ENCODE results near the gene C4orf50.

C4orf50 gene

GRCh38 chr4:5988086-5988845 lies 30.0 kb downstream of the C4orf50 start:
- Histone ChIP-seq H3K36me3 (no peaks in the 10 kb centered on the region), H3K4me3 (ENCODE audit: low read depth, low read length) (no peak overlapping the region), H3K4me1 (no peaks in the 10 kb centered on the region), H3K27me3 (no peaks in the 10 kb centered on the region), H3K9me3 (no peaks in the 10 kb centered on the region)
- TF ChIP-seq, protein P1, sequence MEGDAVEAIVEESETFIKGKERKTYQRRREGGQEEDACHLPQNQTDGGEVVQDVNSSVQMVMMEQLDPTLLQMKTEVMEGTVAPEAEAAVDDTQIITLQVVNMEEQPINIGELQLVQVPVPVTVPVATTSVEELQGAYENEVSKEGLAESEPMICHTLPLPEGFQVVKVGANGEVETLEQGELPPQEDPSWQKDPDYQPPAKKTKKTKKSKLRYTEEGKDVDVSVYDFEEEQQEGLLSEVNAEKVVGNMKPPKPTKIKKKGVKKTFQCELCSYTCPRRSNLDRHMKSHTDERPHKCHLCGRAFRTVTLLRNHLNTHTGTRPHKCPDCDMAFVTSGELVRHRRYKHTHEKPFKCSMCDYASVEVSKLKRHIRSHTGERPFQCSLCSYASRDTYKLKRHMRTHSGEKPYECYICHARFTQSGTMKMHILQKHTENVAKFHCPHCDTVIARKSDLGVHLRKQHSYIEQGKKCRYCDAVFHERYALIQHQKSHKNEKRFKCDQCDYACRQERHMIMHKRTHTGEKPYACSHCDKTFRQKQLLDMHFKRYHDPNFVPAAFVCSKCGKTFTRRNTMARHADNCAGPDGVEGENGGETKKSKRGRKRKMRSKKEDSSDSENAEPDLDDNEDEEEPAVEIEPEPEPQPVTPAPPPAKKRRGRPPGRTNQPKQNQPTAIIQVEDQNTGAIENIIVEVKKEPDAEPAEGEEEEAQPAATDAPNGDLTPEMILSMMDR (IDR thresholded peaks at IDR 0.05; ENCODE audit: low read depth, low read length) = no peak
- no peak for DNase-seq

DNA sequence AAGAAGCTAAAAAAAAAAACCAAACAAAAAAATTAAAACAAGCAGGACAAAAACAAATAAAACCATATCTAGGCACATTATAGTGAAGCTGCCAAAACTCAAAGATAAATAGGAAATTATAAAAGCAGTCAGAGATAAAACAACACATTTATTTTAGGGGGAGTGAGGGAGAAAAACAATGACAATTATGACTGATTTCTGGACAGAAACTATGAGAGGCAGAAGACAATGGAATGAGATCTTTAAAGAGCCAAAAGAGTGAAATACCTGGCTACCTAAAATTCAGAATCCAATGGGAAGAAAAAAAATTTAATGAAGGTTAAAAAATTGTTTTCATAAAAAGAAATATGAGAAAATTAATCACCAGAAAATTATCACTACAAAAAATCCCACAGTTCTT lies 33.4 kb downstream of the C4orf50 start:
- H3K4me1 ChIP-seq = 0 out of 2 replicates have a peak, but pooled peaks cover 3% of the 10 kb centered on the region
- H3K27me3 ChIP-seq = no peaks in the 10 kb centered on the region
- no peak for DNase-seq
- H3K9me3 ChIP-seq = no peaks in the 10 kb centered on the region
- H3K36me3 ChIP-seq = no peaks in the 10 kb centered on the region
- TF ChIP-seq, protein P1 (IDR thresholded peaks at IDR 0.05; ENCODE audit: low read depth, low read length) = no peak
- H3K4me3 ChIP-seq (ENCODE audit: low read depth, low read length) = no peak overlapping the region

GRCh38 chr4:5982156-5982973 lies 35.9 kb downstream of the C4orf50 start:
- H3K27me3 ChIP-seq = no peaks in the 10 kb centered on the region; the same call in 1 of the 2 replicates
- H3K9me3 ChIP-seq = no peaks in the 10 kb centered on the region
- no peak for DNase-seq
- no peak overlapping the region for H3K4me3 ChIP-seq (ENCODE audit: low read depth, low read length)
- 0 out of 2 replicates have a peak, but pooled peaks cover 3% of the 10 kb centered on the region for H3K4me1 ChIP-seq
- no peaks in the 10 kb centered on the region for H3K36me3 ChIP-seq
- TF ChIP-seq, protein P1 (IDR thresholded peaks at IDR 0.05; ENCODE audit: low read depth, low read length) = no peak

DNA sequence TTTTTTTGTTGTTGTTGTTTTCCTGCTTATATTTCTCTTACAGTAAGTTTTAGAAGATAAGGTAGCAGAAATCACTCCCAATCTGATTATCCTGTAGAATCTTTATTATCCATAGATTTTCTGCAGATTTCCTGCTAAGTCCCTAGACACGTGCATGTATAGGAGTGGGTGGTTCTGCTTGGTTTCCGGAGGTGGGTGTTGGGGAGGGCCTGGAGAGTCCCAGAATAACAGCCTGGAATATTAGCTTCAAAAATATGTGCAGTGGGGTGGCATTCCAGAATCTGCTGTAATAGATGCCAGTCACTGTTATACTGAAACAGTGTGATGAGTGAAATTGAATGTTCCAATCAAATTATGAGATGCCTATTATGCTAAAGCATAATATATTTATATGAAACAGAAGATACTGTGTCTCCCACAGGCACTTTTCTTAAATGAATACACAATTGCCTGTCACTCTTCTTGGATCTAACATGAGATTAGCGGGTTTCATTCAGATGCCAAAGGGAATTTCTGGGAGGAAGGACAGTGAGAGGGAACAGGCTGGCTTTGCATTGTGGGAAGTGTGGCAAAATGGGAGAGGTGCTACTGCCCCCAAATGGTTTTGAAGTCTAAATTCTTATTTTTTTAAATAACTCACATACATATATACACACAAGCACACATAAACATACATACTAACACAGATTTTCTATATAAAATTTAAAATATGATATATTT lies 37.6 kb downstream of the C4orf50 start:
- TF ChIP-seq, protein P1 (IDR thresholded peaks at IDR 0.05; ENCODE audit: low read depth, low read length) = peak; percentile 53
- Histone ChIP-seq H3K9me3 (no peaks in the 10 kb centered on the region), H3K36me3 (no peaks in the 10 kb centered on the region), H3K4me1 (0 out of 2 replicates have a peak, but pooled peaks cover 3% of the 10 kb centered on the region), H3K27me3 (no peaks in the 10 kb centered on the region; the same call in 1 of the 2 replicates), H3K4me3 (ENCODE audit: low read depth, low read length) (peak overlapping the region; percentile 52)
- DNase-seq = peak; percentile 39

GRCh38 chr4:5979981-5980380 lies 38.2 kb downstream of the C4orf50 start:
- H3K27me3 ChIP-seq = no peaks in the 10 kb centered on the region; the same call in 1 of the 2 replicates
- H3K36me3 ChIP-seq = no peaks in the 10 kb centered on the region
- H3K9me3 ChIP-seq = no peaks in the 10 kb centered on the region
- H3K4me3 ChIP-seq (ENCODE audit: low read depth, low read length) = peak overlapping the region; percentile 52
- peak; percentile 91 for DNase-seq
- TF ChIP-seq, protein P1 (IDR thresholded peaks at IDR 0.05; ENCODE audit: low read depth, low read length) = peak; percentile 95
- H3K4me1 ChIP-seq = 0 out of 2 replicates have a peak, but pooled peaks cover 3% of the 10 kb centered on the region
